ENCODE data around the gene GABBR2. TPM values are rescaled to one million over a fixed set of nuclear protein-coding genes. Genes with fewer than 3 reads are reported as not detected.

The GABBR2 gene
- total RNA-seq, 1 experiment from 2014 or later = not detected

- intact Hi-C loops (cut with micrococcal nuclease) = no loop called here
- DNase-seq (ENCODE audit: unreplicated experiment) = no peak
- ChIA-PET CTCF (interaction anchor here (1.8 kb wide), 1 partner anchor 10 kb away, joined by 3 read pairs; no protein-coding TSS in a partner anchor), POLR2A (no interaction called here)
- BruUV-seq (replicated peaks) = no TSS peak
- TF ChIP-seq CTCF (IDR thresholded peaks at IDR 0.05; ENCODE audit: unreplicated experiment) = no peak
- Mint-ChIP-seq H3K36me3 (ENCODE audit: insufficient read depth, unreplicated experiment) (no peaks in the 10 kb centered on the region), H3K4me3 (ENCODE audit: unreplicated experiment) (no peak overlapping the region), H3K4me1 (ENCODE audit: insufficient read depth, unreplicated experiment) (peaks cover 5% of the 10 kb centered on the region), H3K27me3 (ENCODE audit: insufficient read depth, unreplicated experiment) (peaks cover 88% of the 10 kb centered on the region), H3K27ac (ENCODE audit: low read depth, unreplicated experiment) (no peak overlapping the region), H3K9me3 (ENCODE audit: unreplicated experiment) (no peaks in the 10 kb centered on the region)
These were observed 127.8 kb downstream of the GABBR2 start for GRCh38 chr9:98580956-98581355.

DNA sequence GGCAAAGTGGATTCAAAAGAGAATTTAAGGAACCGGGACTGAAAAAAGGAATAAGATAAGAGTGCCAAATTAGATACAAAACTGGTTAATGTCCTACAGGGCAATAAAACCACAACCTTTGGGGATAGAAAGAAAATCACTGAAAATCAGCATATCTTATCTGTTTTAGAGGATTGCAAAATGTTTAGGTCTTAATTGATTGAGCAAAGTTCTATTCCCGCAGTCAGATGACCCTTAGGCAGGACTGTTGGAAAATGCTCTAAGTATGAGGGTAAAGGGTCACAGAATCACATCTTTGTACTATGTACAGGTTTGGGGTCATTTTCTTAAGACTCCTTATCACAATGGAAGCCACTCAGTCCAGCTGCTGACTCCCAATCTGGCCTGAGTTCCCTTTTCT is 129.0 kb downstream of the GABBR2 start:
- no peak for TF ChIP-seq CTCF (IDR thresholded peaks at IDR 0.05; ENCODE audit: unreplicated experiment)

GRCh38 chr9:98577446-98577845 is 131.3 kb downstream of the GABBR2 start:
- Mint-ChIP-seq H3K4me3 (ENCODE audit: unreplicated experiment) (no peak overlapping the region), H3K9me3 (ENCODE audit: unreplicated experiment) (no peaks in the 10 kb centered on the region), H3K27me3 (ENCODE audit: insufficient read depth, unreplicated experiment) (peaks cover 63% of the 10 kb centered on the region), H3K36me3 (ENCODE audit: insufficient read depth, unreplicated experiment) (no peaks in the 10 kb centered on the region), H3K27ac (ENCODE audit: low read depth, unreplicated experiment) (no peak overlapping the region), H3K4me1 (ENCODE audit: insufficient read depth, unreplicated experiment) (peaks cover 18% of the 10 kb centered on the region)
- BruUV-seq (replicated peaks) = no TSS peak
- CTCF ChIA-PET = interaction anchor here (0.5 to 1.3 kb wide), 4 partner anchors 66 to 398 kb away, joined by 3 read pairs; no protein-coding TSS in a partner anchor
- POLR2A ChIA-PET = no interaction called here
- TF ChIP-seq CTCF (IDR thresholded peaks at IDR 0.05; ENCODE audit: unreplicated experiment) = no peak
- no peak for DNase-seq (ENCODE audit: unreplicated experiment)
- intact Hi-C loops (cut with micrococcal nuclease) = no loop called here

More for the DNA sequence above, 129.0 kb downstream of the GABBR2 start:
- no TSS peak for BruUV-seq (replicated peaks)
- no peaks in the 10 kb centered on the region for H3K36me3 Mint-ChIP-seq (ENCODE audit: insufficient read depth, unreplicated experiment)
- ChIA-PET CTCF (interaction anchor here (0.5 kb wide), 1 partner anchor 221 kb away, joined by 3 read pairs; no protein-coding TSS in a partner anchor), POLR2A (no interaction called here)
- H3K4me3 Mint-ChIP-seq (ENCODE audit: unreplicated experiment) = no peak overlapping the region
- H3K27me3 Mint-ChIP-seq (ENCODE audit: insufficient read depth, unreplicated experiment) = peaks cover 85% of the 10 kb centered on the region
- intact Hi-C loops (cut with micrococcal nuclease) = no loop called here
- DNase-seq (ENCODE audit: unreplicated experiment) = no peak
- H3K27ac Mint-ChIP-seq (ENCODE audit: low read depth, unreplicated experiment) = no peak overlapping the region
- H3K4me1 Mint-ChIP-seq (ENCODE audit: insufficient read depth, unreplicated experiment) = peaks cover 17% of the 10 kb centered on the region
- H3K9me3 Mint-ChIP-seq (ENCODE audit: unreplicated experiment) = no peaks in the 10 kb centered on the region

DNA sequence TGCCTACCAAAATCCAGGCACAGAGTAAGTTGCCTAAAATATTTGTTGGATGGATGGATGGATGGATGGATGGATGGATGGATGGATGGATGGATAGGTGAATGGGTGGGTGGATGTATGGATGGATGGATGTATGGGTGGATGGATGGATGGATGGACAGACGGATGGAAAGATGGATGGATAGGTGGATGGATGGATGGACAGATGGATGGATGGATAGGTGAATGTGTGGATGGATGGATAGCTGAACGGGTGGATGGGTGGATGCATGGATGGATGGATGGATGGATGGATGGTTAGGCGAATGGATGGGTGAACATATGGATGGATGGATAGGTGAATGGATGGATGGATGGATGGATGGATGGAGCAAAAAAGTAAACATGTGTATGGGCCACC is 131.9 kb downstream of the GABBR2 start:
- Mint-ChIP-seq H3K4me3 (ENCODE audit: unreplicated experiment) (no peak overlapping the region), H3K27ac (ENCODE audit: low read depth, unreplicated experiment) (no peak overlapping the region), H3K4me1 (ENCODE audit: insufficient read depth, unreplicated experiment) (peaks cover 18% of the 10 kb centered on the region), H3K27me3 (ENCODE audit: insufficient read depth, unreplicated experiment) (peaks cover 62% of the 10 kb centered on the region), H3K9me3 (ENCODE audit: unreplicated experiment) (no peaks in the 10 kb centered on the region), H3K36me3 (ENCODE audit: insufficient read depth, unreplicated experiment) (no peaks in the 10 kb centered on the region)
- intact Hi-C loops (cut with micrococcal nuclease) = no loop called here
- BruUV-seq (replicated peaks) = no TSS peak
- CTCF ChIA-PET = interaction anchor here (1.3 kb wide), 1 partner anchor 198 kb away, joined by 3 read pairs; no protein-coding TSS in a partner anchor
- no peak for TF ChIP-seq CTCF (IDR thresholded peaks at IDR 0.05; ENCODE audit: unreplicated experiment)
- DNase-seq (ENCODE audit: unreplicated experiment) = no peak
- POLR2A ChIA-PET = no interaction called here

All from MCF 10A (cell line).